ENCODE measurements around the gene RPUSD2.
A peak's percentile ranks its signal among the peaks of the same experiment; 100 is the strongest.

The RPUSD2 gene

GRCh38 chr15:40569129-40569953 is at the start of gene RPUSD2:
RPUSD2 (plus strand) TSS chr15:40569299; CDS start chr15:40569338, 39 bp downstream.
- DNase-seq (ENCODE audit: low spot score), result peak; percentile 91

- DNase-seq (ENCODE audit: low spot score), result no peak
These were observed 45.5 kb upstream of the RPUSD2 start for GRCh38 chr15:40523611-40524010.

- DNase-seq (ENCODE audit: low spot score), result no peak
These were observed 43.2 kb upstream of the RPUSD2 start for GRCh38 chr15:40525855-40526254.

GRCh38 chr15:40528801-40529200 is 40.3 kb upstream of the RPUSD2 start:
- DNase-seq (ENCODE audit: low spot score), result no peak

GRCh38 chr15:40533763-40534364 is 35.2 kb upstream of the RPUSD2 start:
- no peak for DNase-seq (ENCODE audit: low spot score)

GRCh38 chr15:40534371-40534770 is 34.7 kb upstream of the RPUSD2 start:
- no peak for DNase-seq (ENCODE audit: low spot score)

GRCh38 chr15:40536501-40536900 is 32.6 kb upstream of the RPUSD2 start:
- DNase-seq (ENCODE audit: low spot score), result no peak

- DNase-seq (ENCODE audit: low spot score), result no peak
These were observed 30.1 kb upstream of the RPUSD2 start for GRCh38 chr15:40538976-40539375.

GRCh38 chr15:40543082-40543481 is 26.0 kb upstream of the RPUSD2 start:
- DNase-seq (ENCODE audit: low spot score), result no peak

GRCh38 chr15:40543631-40544294 is 25.3 kb upstream of the RPUSD2 start:
- DNase-seq (ENCODE audit: low spot score), result no peak

- DNase-seq (ENCODE audit: low spot score), result no peak
These were observed 23.6 kb upstream of the RPUSD2 start for GRCh38 chr15:40545457-40545856.

GRCh38 chr15:40548610-40549009 is 20.5 kb upstream of the RPUSD2 start:
- DNase-seq (ENCODE audit: low spot score), result no peak

GRCh38 chr15:40549894-40550293 is 19.2 kb upstream of the RPUSD2 start:
- no peak for DNase-seq (ENCODE audit: low spot score)

GRCh38 chr15:40550341-40551037 is 18.6 kb upstream of the RPUSD2 start:
- no peak for DNase-seq (ENCODE audit: low spot score)

GRCh38 chr15:40554161-40554525 is 15.0 kb upstream of the RPUSD2 start:
- DNase-seq (ENCODE audit: low spot score), result no peak

GRCh38 chr15:40555876-40556275 is 13.2 kb upstream of the RPUSD2 start:
- no peak for DNase-seq (ENCODE audit: low spot score)

GRCh38 chr15:40558952-40559742 is 10.0 kb upstream of the RPUSD2 start:
- no peak for DNase-seq (ENCODE audit: low spot score)

- no peak for DNase-seq (ENCODE audit: low spot score)
These were observed 6.4 kb upstream of the RPUSD2 start for GRCh38 chr15:40562691-40563090.

- DNase-seq (ENCODE audit: low spot score), result no peak
These were observed 5.7 kb upstream of the RPUSD2 start for GRCh38 chr15:40563426-40563825.

- peak; percentile 99 for DNase-seq (ENCODE audit: low spot score)
These were observed 4.3 kb upstream of the RPUSD2 start, which contains the start of gene CCDC32 for GRCh38 chr15:40564591-40565332. CCDC32 (minus strand) TSS chr15:40565042; CDS start chr15:40563015, 2,027 bp downstream.

Measured in kidney tubule cell (primary cell).